Keratinocyte (primary cell): Measurements from ENCODE around the gene ELFN2.

Source experiments
- CTCF ChIP-seq, 3 experiments: IDR thresholded peaks in 1 of 3; conservative IDR thresholded peaks in 1 of 3; optimal IDR thresholded peaks in 1 of 3; 2 replicates in 2 of 3; 3 replicates in 1 of 3; pipeline versions ENCODE3 to v1.5.1; 2011; ENCODE audit warnings: low read length in 3 of 3, mild to moderate bottlenecking in 3 of 3, moderate library complexity in 2 of 3, control low read depth in 1 of 3, inconsistent platforms in 1 of 3; ENCODE audit not compliant: insufficient read depth in 2 of 3; ENCODE audit errors: extremely low read depth in 1 of 3
- EZH2 ChIP-seq: IDR thresholded peaks from one replicate; pipeline ENCODE4 v1.6.1; 2012; ENCODE audit warnings: inconsistent platforms, mild to moderate bottlenecking, low read length, moderate library complexity

- TF ChIP-seq CTCF (optimal IDR thresholded peaks at IDR 0.05 in 1 of 3, IDR thresholded peaks at IDR 0.05 in 1 of 3, conservative IDR thresholded peaks at IDR 0.05 in 1 of 3; ENCODE audit: extremely low read depth in 1 of 3, insufficient read depth in 2 of 3, low read length in 3 of 3) = no peak
- no peak for TF ChIP-seq EZH2
Measured at GRCh38 chr22:37329238-37330140, 97.8 kb downstream of the ELFN2 start.
